GM12801 (cell line): Measurements from ENCODE around the gene TMEM233.

Experiments used
- TF ChIP-seq, protein P1 (sequence below): IDR thresholded peaks from one replicate; pipeline ENCODE4 v1.5.1; 2011; ENCODE audit warnings: control low read depth; ENCODE audit not compliant: insufficient read length; ENCODE audit errors: extremely low read depth

The TMEM233 gene

DNA sequence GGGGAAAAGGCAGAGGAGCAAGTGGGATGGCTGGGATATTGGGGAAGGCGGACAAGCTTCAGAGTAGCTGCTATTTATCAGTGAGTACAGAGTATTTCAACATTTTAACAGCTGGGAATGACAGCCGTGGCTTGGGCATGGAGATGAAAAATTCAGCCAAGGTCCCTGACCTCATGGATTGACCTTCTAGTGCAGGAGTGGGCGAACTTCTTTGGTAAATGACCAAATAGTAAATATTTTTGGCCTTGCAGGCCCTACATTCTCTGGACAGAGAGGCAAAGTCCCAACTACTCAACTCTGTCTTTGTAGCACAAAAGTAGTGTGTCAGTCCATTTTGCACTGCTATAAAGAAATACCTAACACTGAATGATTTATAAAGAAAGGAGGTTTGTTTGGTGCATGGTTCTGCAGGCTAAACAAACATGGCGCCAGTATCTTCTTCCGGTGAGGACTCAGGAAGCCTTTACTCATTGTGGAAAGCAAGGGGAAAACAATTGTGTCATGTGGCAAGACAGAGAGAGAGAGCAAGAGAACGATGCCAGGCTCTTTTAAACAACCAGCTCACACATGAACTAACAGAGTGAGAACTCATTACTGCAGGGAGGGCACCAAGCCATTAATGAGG is 33.6 kb downstream of the TMEM233 start:
- TF ChIP-seq, protein P1, sequence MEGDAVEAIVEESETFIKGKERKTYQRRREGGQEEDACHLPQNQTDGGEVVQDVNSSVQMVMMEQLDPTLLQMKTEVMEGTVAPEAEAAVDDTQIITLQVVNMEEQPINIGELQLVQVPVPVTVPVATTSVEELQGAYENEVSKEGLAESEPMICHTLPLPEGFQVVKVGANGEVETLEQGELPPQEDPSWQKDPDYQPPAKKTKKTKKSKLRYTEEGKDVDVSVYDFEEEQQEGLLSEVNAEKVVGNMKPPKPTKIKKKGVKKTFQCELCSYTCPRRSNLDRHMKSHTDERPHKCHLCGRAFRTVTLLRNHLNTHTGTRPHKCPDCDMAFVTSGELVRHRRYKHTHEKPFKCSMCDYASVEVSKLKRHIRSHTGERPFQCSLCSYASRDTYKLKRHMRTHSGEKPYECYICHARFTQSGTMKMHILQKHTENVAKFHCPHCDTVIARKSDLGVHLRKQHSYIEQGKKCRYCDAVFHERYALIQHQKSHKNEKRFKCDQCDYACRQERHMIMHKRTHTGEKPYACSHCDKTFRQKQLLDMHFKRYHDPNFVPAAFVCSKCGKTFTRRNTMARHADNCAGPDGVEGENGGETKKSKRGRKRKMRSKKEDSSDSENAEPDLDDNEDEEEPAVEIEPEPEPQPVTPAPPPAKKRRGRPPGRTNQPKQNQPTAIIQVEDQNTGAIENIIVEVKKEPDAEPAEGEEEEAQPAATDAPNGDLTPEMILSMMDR = no peak

DNA sequence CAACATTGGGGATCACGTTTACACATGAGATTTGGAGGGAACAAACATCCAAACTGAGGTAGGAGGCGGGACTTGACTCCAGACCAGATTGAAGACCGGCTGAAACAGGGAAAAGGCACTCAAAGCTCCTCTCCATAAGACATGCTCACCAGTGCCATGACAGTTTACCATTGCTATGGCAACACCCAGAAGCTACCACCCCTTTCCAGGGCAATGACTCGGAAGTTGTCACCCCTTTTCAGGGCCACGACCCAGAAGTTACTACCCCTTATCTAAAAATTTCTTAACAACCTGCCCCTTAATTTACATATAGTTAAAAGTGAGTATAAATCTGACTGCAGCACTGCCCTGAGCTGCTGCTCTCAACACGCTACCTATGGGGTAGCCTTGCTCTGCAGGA is 34.1 kb downstream of the TMEM233 start:
- TF ChIP-seq, protein P1 = no peak

DNA sequence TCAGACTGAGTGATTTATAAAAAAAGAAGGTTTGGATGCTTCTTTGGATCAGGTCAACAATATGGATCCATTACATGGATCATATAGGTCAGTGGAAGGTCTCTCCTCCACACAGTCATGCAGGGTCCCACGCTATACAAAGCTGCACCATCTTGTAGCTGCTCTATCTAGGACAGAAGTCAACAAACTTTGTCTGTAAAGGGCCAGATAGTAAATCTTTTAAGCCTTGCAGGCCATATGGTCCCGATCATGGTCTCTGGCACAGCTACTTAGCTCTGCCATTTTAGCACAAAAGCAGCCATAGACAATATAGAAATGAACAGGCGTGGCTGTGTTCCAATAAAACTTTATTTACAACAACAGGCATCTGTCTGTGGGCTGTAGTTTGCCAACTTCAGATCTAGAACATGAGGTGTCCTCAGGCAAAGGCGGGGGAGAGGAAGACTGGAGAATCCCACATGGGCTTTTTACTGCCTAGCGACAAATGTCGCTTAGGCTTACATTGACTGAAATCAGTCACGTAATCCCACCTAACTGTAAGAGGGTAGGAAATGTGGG is 36.7 kb downstream of the TMEM233 start:
- TF ChIP-seq, protein P1 = no peak

DNA sequence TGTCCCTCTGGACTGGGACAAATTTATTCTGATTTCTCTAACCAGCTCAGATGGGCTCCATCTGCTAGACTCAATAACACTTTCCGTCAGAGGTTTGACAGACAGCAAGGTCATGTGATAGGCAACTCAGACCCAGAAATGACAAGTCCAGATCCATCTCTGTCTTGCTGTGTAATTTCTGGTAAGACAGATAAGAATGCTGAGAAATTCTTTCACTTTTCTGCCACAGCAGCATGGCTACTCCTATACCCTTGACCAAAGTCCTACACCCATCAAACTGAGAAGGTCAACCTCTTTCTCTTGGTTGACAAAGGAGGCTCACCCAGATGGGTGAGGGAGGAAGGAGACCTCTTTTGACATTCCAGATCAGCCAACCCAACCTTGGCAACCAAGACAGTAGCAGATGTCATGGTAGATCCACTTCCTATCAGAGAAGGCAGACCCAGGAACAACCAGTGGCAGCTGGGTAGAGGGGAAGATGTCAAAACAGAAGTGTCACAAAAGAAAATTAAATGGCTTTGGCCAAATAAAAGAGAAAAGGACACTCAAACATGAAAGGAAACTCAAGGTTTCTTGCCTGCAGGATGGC is 37.5 kb downstream of the TMEM233 start:
- TF ChIP-seq, protein P1 = no peak

DNA sequence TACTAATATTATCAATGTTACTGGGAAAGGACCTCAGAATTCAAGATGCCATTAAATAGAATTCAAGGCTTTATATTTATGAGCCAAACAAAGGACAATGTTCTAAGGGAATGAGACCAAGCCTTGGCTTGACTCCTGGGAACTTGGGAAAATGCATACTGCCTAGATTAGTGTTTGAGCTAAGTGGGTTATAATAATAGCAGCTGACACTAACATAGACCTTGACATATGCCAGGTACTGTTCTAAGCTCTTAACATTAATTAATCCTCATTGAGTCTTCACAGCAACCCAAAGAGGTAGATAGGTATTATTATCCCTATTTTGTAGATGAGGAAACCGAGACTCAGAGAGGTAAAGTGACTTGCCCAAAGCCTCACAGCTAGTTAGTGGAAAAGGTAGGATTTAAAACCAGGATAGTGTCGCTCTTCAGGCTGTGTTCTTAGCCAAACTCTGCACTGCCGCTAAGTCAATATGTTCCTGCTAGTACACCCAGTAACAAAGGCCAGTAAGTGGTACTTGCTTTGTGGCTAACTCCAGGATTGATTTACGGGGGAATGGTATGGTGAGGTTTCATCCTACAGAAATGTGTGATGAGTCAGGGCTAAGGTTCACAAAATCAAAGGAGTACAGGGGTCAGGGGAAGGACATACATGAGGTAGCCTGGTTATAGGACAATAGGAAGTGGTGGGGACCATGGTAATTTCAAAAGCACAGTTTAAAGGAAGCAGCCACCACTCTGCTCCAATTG is 38.5 kb downstream of the TMEM233 start:
- TF ChIP-seq, protein P1 = no peak

DNA sequence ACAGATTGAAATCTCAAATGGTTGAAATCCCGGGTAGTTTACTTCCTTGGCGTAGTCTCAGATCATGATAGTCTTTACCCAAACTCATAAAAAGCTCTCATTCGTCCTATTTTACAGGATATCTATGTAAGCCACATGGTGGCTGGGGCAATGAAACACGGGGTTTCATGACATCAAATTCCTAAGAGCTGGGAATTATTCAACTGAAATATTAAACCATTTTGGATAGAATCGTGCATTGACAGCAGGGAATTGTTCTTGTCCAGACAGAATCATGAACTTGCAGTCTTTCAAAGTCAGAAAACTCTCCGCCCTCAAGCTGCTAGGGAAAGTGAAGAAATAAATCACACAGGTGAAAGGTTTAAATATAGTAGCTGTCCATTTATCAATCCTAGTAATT is 41.2 kb downstream of the TMEM233 start:
- TF ChIP-seq, protein P1 = no peak

DNA sequence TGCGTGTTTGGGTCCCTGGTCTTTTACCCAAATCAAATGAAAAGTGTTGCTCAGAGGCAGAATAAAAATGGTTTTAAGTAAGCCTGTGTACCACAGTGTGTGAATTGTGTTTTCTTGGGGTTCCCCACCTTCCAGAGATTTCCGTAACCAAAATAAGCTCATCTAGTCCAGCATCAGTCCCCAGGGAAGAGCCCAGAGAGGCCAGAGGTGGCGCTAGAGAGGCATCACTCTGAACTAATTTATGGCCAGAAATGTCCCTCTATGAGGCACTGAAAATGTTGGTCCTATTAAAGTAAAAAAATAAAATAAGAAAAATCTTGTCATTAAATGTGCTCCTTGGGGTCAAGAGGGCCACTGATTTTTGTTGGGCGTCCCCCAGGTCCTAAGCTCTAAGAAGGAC is 49.4 kb downstream of the TMEM233 start:
- TF ChIP-seq, protein P1 = no peak
